H1 (cell line): ENCODE measurements around the gene DMGDH.

ENCODE experiments used
- KDM1A ChIP-seq: fragments of 200-600, 300-600 bp; sonication (generic); IDR thresholded peaks from 2 replicates; pipeline ENCODE4 v1.7.1; 2016; ENCODE audit warnings: mild to moderate bottlenecking, low read length, borderline replicate concordance
- TCF12 ChIP-seq: IDR thresholded peaks from 2 replicates; pipeline ENCODE4 v1.6.1; 2011; ENCODE audit warnings: low read depth, mild to moderate bottlenecking, low read length

GRCh38 chr5:79025054-79025472 lies 44.4 kb downstream of the DMGDH start:
- no peak for TF ChIP-seq TCF12
- no peak for TF ChIP-seq KDM1A
